Left lung (tissue), 10 donors: ENCODE results near the gene B3GALT6. TPM values are rescaled to one million over a fixed set of nuclear protein-coding genes. Genes with fewer than 3 reads are reported as not detected.
A peak's percentile ranks its signal among the peaks of the same experiment; 100 is the strongest.

Experiments
- ATAC-seq: fragments of 200-7000 bp; cut with Tn5 transposase; one replicate; pipeline ENCODE4 v1.9.1; 2020; ENCODE audit warnings: moderate library complexity
- DNase-seq, 4 donors: peaks; one replicate each; pipeline ENCODE4 v3.0.0-alpha.2; 2013 to 2020
- H3K27ac ChIP-seq, 2 donors: fragments of 200-600 bp; sonication (generic) in 1 of 2; one replicate each; pipeline versions ENCODE4 v1.5.0 to v1.8.0; 2020 to 2021
- H3K27me3 ChIP-seq, 2 donors: fragments of 200-600 bp; sonication (generic) in 1 of 2; one replicate each; pipeline versions ENCODE4 v1.5.0 to v1.8.0; 2020 to 2021
- H3K36me3 ChIP-seq, 2 donors: fragments of 200-600 bp; sonication (generic) in 1 of 2; one replicate each; pipeline versions ENCODE4 v1.5.0 to v1.8.0; 2020 to 2021
- H3K4me1 ChIP-seq, 2 donors: fragments of 200-600 bp; one replicate each; pipeline ENCODE4 v1.8.0; 2021
- H3K4me3 ChIP-seq, 2 donors: fragments of 200-600 bp; sonication (generic) in 1 of 2; one replicate each; pipeline versions ENCODE4 v1.5.0 to v1.8.0; 2020 to 2021; ENCODE audit warnings: mild to moderate bottlenecking in 1 of 2
- H3K9me3 ChIP-seq, 2 donors: fragments of 200-600 bp; sonication (generic) in 1 of 2; one replicate each; pipeline versions ENCODE4 v1.5.0 to v1.8.0; 2020 to 2021
- intact Hi-C, 2 donors: fragments of 100-400 bp; cut with DNase I; formaldehyde crosslinking; loops; one replicate each; pipeline versions ENCODE4 v1.11.2 to v1.14.2; 2022
- polyA plus RNA-seq, 6 donors: library from polyadenylated mRNA; unstranded; fragments of 120-200 nt; gene quantifications; one replicate each; pipeline ENCODE4 v1.2.1, GENCODE V29; 2013; ENCODE audit not compliant: insufficient read length in 6 of 6
- total RNA-seq, 2 donors: library from RNA; stranded (reverse); fragmentation: NEBNext Ultra II Directional; extraction: Animal tissue kit (Norgen Biotek cat#: 25700); gene quantifications; one replicate each; pipeline ENCODE4 v1.2.1, GENCODE V29; 2021
- TF ChIP-seq, protein P1 (sequence below), 2 donors: fragments of 200-600 bp; sonication (generic) in 1 of 2; IDR thresholded peaks; one replicate each; pipeline versions ENCODE4 v1.5.0 to v1.8.0; 2021; ENCODE audit warnings: antibody characterized with exemption in 2 of 2
- donor health status: DM: no; HTN: yes; CAD: no.
- donor health status: DM: no; HTN: no; CAD: no.

Gene B3GALT6
- total and polyA plus RNA-seq, 8 donors, result 12.6 to 25.2 (median 17.8) TPM

GRCh38 chr1:1221887-1222574, 10.0 kb upstream of the B3GALT6 start:
- DNase-seq (no peak), ATAC-seq (no peak)
- peaks cover 0 to 6% of the 10 kb centered on the region in 2 donors for H3K4me1 ChIP-seq
- no peak overlapping the region for H3K4me3 ChIP-seq
- intact Hi-C loops, result no loop called here
- H3K9me3 ChIP-seq, result no peaks in the 10 kb centered on the region
- H3K27ac ChIP-seq, result no peak overlapping the region
- TF ChIP-seq, protein P1, sequence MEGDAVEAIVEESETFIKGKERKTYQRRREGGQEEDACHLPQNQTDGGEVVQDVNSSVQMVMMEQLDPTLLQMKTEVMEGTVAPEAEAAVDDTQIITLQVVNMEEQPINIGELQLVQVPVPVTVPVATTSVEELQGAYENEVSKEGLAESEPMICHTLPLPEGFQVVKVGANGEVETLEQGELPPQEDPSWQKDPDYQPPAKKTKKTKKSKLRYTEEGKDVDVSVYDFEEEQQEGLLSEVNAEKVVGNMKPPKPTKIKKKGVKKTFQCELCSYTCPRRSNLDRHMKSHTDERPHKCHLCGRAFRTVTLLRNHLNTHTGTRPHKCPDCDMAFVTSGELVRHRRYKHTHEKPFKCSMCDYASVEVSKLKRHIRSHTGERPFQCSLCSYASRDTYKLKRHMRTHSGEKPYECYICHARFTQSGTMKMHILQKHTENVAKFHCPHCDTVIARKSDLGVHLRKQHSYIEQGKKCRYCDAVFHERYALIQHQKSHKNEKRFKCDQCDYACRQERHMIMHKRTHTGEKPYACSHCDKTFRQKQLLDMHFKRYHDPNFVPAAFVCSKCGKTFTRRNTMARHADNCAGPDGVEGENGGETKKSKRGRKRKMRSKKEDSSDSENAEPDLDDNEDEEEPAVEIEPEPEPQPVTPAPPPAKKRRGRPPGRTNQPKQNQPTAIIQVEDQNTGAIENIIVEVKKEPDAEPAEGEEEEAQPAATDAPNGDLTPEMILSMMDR (IDR thresholded peaks at IDR 0.05), result no peak
- peaks cover 0 to 100% of the 10 kb centered on the region in 2 donors for H3K36me3 ChIP-seq
- H3K27me3 ChIP-seq, result no peaks in the 10 kb centered on the region

GRCh38 chr1:1222575-1223225, 9.3 kb upstream of the B3GALT6 start:
- no peak overlapping the region for H3K27ac ChIP-seq
- H3K9me3 ChIP-seq, result no peaks in the 10 kb centered on the region
- no peak for ATAC-seq
- H3K27me3 ChIP-seq, result no peaks in the 10 kb centered on the region
- H3K4me1 ChIP-seq, result peaks cover 0 to 6% of the 10 kb centered on the region in 2 donors
- H3K36me3 ChIP-seq, result peaks cover 0 to 100% of the 10 kb centered on the region in 2 donors
- intact Hi-C loops, result no loop called here
- TF ChIP-seq, protein P1 (IDR thresholded peaks at IDR 0.05), result no peak
- H3K4me3 ChIP-seq, result no peak overlapping the region
- no peak for DNase-seq

GRCh38 chr1:1223321-1223720, 8.7 kb upstream of the B3GALT6 start:
- H3K36me3 ChIP-seq, result peaks cover 0 to 100% of the 10 kb centered on the region in 2 donors
- DNase-seq (no peak), ATAC-seq (no peak)
- H3K4me1 ChIP-seq, result peaks cover 0 to 6% of the 10 kb centered on the region in 2 donors
- no peaks in the 10 kb centered on the region for H3K9me3 ChIP-seq
- TF ChIP-seq, protein P1 (IDR thresholded peaks at IDR 0.05), result no peak
- no peak overlapping the region for H3K27ac ChIP-seq
- no peak overlapping the region for H3K4me3 ChIP-seq
- no peaks in the 10 kb centered on the region for H3K27me3 ChIP-seq
- intact Hi-C loops, result no loop called here

- H3K4me3 ChIP-seq, result no peak overlapping the region
- H3K4me1 ChIP-seq, result peaks cover 0 to 6% of the 10 kb centered on the region in 2 donors
- TF ChIP-seq, protein P1 (IDR thresholded peaks at IDR 0.05), result no peak
- intact Hi-C loops, result no loop called here
- DNase-seq (no peak), ATAC-seq (no peak)
- no peaks in the 10 kb centered on the region for H3K27me3 ChIP-seq
- no peaks in the 10 kb centered on the region for H3K9me3 ChIP-seq
- peaks cover 0 to 100% of the 10 kb centered on the region in 2 donors for H3K36me3 ChIP-seq
- no peak overlapping the region for H3K27ac ChIP-seq
These were observed 8.1 kb upstream of the B3GALT6 start for GRCh38 chr1:1223891-1224290.

DNA sequence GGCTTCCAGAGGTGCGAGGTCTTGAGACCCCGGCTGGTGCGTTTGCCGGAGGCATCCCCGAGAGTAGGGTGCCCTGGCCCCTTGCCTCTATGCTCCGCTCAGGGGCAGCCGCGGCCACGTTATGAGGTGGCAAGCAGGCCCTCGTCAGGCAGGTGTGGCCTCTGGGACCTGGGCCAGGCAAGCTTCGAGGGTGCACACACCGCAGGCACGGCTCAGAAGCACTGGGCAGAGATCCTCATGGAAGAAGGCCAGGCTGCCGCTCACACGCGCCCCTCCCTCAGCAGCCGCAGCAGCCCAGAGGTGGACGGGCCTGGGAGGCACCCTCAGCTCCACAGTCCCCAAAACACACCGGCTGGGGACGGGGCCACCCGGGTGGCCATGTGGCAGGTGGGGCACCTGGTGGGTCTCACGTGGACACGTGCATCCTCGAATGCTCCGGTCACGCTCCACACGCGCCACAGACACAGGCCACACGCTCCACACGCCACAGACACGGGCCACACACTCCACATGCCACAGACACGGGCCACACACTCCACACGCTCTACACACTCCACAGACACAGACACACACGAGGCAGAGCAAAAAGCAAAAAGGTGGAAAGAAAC, 6.7 kb upstream of the B3GALT6 start:
- H3K27me3 ChIP-seq, result no peaks in the 10 kb centered on the region
- no peak overlapping the region for H3K4me3 ChIP-seq
- H3K4me1 ChIP-seq, result peaks cover 0 to 18% of the 10 kb centered on the region in 2 donors
- H3K27ac ChIP-seq, result no peak overlapping the region
- DNase-seq (peak in 1 of 4 donors; percentile 67), ATAC-seq (peak; percentile 87)
- TF ChIP-seq, protein P1 (IDR thresholded peaks at IDR 0.05), result no peak
- H3K36me3 ChIP-seq, result peaks cover 0 to 92% of the 10 kb centered on the region in 2 donors
- no peaks in the 10 kb centered on the region for H3K9me3 ChIP-seq
- intact Hi-C loops, result no loop called here
